ENCODE results near the gene CXCR5.

CXCR5 gene

GRCh38 chr11:118929501-118930093 lies 45.9 kb downstream of the CXCR5 start:
- DNase-seq = peak; percentile 66

GRCh38 chr11:118930094-118930712 lies 46.5 kb downstream of the CXCR5 start:
- peak; percentile 69 for DNase-seq

DNA sequence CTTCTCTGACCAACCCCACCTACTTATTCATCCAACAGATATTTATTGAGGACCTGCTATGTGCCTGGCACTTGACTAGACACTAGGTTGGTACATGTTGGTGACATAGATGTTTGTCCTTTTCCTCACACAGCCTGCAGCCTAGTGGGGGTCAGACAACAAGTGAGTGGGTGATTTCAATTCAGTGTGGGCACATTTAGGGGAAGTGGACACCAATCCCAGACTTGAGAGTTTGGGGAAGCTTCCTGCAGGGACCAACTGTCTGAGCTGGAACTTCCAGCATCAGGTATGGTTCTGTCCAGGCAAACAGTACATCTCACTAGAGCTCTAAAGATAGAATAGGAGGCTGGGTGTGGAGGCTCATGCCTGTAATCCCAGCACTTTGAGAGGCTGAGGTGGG lies 47.9 kb downstream of the CXCR5 start:
- DNase-seq = no peak

DNA sequence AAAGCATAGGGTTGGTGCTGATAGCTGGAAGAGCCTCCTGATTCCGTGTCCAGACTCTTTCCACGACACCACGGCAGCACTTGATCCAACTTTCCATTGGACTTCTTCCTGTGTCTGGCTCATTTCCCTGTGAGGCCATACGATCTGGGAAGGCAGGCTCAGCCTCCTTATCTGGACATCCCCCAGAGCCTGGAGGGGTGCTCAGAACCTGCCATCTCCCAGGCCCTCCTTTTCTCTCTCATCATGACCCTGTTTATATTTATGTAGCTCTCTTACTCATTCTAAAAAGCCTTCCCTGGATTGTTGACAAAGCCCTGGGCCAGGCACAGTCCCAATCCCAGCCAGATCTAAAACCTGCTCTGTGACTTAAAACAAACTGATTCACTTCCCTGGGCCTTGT lies 49.8 kb downstream of the CXCR5 start:
- DNase-seq = no peak

DNA sequence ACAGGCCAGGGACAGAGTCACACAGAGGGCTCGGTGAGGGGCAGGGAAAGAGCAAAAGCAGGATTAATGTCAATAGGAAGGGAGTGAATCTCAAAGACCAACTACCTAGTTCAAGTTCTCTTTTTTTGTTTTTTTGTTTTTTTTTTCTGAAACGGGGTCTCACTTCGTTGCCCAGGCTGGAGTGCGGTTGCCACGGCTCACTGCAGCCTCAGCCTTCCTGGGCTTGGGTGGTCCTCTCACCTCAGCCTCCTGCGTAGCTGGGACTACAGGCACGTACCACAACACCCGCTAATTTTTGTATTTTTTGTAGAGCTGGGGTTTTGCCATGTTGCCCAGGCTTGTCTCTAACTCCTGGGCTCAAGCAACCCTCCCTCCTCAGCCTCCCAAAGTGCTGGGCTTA lies 51.7 kb downstream of the CXCR5 start:
- DNase-seq = no peak

DNA sequence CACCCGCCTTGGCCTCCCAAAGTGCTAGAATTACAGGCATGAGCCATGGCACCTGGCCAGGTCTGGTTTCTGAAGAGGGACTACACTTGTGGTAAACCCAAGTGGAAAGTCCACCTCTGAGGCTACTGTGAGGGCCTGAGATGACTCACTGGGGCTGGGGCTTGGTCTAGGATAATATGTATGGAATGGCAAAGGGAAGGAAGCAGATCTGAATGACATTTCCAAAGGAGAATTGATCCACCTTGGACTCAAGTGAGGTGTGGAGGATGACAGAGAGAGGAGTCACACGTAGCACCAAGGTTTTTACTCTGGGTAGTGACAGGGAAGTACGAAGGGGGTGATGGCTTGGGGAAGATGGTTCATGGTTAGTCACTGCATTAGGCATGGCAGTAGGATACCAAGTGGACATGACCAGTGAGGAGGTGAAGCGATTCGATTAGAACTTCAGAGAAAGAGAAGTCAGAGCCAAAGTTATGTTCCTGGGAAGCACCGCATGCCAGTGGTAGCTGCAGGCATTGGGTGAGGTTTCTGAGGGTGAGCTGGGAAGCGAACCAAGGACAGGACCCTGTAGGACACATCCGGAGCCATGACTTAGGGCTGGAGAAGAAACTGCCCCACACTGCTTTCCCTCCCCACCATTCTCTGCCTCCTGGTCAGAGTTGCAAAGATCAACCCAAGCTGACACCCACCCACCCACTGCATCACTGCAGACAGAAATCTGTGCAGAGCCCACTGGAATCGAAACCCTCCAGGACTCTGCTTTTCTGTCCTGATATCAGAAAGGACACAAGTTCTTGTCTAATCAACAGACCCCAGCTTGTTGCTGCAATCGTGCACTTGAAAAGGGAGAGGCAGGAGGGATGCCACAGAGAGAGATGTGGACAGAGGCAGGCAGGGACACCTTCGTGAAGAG lies 55.1 kb downstream of the CXCR5 start:
- peak; percentile 28 for DNase-seq

- no peak for DNase-seq
Measured at GRCh38 chr11:118939404-118939915, 55.8 kb downstream of the CXCR5 start.

- no peak for DNase-seq
Measured at GRCh38 chr11:118939953-118940598, 56.4 kb downstream of the CXCR5 start.

- DNase-seq = no peak
Measured at GRCh38 chr11:118947091-118947490, 63.4 kb downstream of the CXCR5 start.

Data from kidney glomerular epithelial cell (primary cell).